ENCODE measurements around the gene PEX11B.

DNA sequence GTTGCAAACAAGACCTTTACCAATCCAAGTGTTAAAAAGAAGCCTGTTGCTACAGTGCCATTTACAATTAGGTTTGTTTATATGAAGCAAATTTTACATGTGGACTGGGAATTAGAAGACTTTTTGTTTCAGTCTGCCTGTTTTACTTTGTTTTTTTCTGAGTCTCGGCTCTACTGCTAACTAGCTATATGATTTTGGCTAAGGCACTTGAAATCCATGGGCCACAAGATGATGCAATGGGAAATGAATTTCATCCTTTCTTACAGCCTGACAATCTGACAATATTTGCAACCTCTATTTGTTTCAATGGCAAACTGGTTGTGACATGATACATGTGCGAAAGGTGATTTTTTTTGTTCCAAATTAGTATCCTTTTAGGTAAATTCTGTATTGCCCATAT, 3.7 kb upstream of the PEX11B start:
- TF ChIP-seq, protein P1, sequence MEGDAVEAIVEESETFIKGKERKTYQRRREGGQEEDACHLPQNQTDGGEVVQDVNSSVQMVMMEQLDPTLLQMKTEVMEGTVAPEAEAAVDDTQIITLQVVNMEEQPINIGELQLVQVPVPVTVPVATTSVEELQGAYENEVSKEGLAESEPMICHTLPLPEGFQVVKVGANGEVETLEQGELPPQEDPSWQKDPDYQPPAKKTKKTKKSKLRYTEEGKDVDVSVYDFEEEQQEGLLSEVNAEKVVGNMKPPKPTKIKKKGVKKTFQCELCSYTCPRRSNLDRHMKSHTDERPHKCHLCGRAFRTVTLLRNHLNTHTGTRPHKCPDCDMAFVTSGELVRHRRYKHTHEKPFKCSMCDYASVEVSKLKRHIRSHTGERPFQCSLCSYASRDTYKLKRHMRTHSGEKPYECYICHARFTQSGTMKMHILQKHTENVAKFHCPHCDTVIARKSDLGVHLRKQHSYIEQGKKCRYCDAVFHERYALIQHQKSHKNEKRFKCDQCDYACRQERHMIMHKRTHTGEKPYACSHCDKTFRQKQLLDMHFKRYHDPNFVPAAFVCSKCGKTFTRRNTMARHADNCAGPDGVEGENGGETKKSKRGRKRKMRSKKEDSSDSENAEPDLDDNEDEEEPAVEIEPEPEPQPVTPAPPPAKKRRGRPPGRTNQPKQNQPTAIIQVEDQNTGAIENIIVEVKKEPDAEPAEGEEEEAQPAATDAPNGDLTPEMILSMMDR (IDR thresholded peaks at IDR 0.05): no peak
- no peak for TF ChIP-seq POLR2A (IDR thresholded peaks at IDR 0.05)

Measured in Peyer's patch (tissue), 4 donors.